GM18517 (cell line): Measurements from ENCODE around the gene CYP27A1.

Experiments
- ATAC-seq: cut with Tn5 transposase; IDR thresholded peaks from one replicate; pipeline ENCODE4 v1.9.1; 2021; ENCODE audit warnings: mild to moderate bottlenecking, moderate library complexity; ENCODE audit not compliant: unreplicated experiment

CYP27A1 gene

GRCh38 chr2:218856167-218856895, 74.4 kb downstream of the CYP27A1 start:
- no peak for ATAC-seq

- ATAC-seq, result no peak
Measured at GRCh38 chr2:218856896-218857243, 74.9 kb downstream of the CYP27A1 start.

DNA sequence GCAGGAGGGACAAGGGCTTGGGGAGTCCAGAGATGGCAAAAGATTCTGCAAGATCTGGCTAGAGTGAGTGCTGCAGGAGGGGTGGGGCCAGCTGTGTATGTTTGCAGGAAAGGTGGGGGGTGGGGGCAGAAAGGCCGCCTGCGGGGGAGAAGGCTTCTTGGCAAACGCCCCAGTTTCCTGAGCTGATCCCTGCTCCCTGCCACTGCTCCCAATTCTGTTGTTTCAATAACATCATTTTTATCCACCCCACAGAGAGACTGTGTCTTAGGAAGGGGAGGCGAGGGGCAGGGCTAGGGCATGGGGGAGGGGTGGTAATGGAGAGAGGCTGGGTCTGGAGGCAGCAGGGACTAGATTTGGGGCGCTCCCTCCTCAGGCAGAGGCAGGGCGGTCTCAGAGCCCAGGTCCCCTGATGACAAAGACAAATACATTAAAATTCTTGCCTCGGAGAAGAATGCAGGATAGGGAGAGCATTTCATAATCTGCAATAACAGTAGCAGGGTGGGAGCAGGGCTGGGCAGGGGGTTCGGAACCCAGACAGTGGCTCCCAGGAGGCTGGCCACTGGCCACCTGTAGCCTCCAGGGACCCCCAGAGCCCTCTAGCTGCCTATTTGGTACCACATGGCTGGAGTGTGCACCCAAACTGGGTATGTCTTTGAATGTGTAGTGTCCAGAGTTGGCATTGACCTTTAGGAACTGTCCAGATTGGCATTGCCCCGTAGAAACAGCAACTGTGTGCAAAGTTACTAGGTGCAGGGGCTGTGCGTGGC, 75.6 kb downstream of the CYP27A1 start:
- ATAC-seq, result no peak

DNA sequence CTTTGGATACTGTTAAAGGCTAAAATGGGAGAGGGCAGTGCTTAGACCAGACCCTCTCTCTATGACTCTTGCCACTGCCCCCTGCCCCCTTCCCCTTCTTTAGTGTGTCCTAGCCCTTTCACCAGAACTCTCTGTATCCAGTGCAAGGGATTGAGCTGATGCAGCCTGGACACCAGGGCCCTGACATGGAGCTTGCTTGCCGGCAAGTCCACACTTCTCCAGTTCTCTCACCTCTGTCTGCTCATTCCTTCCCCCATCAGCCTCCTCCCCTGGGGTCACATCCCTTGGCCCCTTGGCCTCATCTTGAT, 76.1 kb downstream of the CYP27A1 start:
- no peak for ATAC-seq

- no peak for ATAC-seq
Measured at GRCh38 chr2:218858671-218859555, 77.0 kb downstream of the CYP27A1 start.

GRCh38 chr2:218859556-218859987, 77.6 kb downstream of the CYP27A1 start, which contains the start of gene WNT6:
Gene WNT6 (plus strand): TSS chr2:218859805. CDS start chr2:218860038, 233 bp downstream.
- no peak for ATAC-seq

DNA sequence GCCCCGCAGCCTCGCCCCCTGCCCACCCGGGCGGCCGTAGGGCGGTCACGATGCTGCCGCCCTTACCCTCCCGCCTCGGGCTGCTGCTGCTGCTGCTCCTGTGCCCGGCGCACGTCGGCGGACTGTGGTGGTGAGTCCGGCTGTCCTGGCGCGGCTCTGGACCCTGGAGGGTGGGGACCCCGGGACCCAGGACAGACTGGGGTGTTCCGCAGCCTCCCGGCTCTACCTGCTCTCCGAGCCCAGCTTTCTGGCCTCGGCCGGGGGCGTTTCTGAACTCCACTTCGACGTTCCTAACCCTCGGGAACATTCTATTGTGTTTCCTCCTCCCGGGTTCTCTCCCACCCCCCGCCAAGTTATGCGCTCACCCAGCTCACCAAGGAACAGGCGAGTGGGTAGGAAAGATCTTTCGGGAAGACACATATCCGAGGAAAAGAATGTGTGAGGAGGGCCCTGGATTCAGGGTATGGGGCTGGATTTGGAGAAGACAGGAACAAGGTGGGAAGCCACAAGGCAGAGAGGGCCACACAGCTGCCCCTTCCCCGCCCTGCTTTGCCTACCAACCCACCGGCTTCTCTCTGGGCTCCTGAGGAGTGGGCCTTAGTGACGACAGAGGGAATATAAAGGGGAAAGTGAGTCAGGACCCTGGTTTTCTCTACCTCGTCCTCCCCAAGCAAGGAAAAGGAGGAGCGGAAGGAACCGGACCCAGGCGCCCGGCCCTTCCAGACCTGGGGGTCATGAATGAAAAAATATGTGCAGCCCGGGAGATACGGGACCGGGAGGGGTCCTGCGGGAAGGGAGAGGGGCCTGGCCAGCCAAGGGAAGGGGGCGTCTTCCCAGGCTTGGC, 78.3 kb downstream of the CYP27A1 start:
- ATAC-seq, result no peak

DNA sequence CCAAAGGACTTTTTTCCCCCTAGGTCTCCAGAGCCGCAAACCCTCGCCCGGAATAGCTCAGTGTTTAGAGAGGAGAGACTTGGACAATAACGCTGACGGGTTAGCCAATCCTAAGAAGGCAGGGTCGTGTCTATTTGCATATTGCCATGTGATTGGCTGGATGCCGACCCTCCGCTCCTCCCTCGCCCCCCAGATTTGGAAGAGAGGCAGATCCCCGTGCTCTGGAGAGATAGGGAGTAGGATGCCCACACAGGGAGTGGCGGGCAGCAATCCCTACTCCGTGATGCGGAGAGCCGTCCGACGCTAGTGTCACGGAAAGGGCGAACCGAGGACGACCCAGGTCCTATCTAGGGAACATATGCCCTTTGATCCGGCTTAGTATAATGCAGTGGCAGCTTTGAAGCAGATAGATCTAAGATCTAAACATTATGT, 79.0 kb downstream of the CYP27A1 start:
- no peak for ATAC-seq

GRCh38 chr2:218861645-218862318, 79.8 kb downstream of the CYP27A1 start:
- no peak for ATAC-seq

DNA sequence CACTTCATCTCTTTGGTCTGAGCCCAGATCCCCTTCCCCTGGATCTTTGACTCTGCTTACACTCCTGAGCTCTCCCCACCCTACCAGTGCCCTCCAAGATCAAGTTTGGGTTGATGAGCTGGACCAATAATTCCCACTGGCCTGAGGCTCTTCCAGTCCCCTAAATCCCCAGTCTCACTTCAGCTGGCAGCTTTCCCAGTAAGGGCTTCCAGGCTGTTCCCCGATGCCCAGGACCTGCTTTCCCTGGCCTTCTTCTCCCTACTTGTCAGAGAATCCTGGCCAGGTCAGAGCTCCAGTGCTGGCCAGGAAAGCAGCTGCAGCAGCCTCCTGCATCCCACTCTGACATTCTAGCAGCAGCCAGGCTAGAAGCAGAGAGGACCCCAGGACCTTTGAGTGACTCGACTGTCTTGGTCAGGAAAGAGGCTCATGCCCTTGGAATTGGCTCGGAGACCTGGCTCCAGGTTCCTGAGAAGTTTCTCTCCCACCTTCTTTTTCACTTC, 81.1 kb downstream of the CYP27A1 start:
- no peak for ATAC-seq
